ENCODE measurements around the gene SMIM22. TPM values are rescaled to one million over a fixed set of nuclear protein-coding genes. Genes with fewer than 3 reads are reported as not detected.

Gene SMIM22
- total and polyA plus RNA-seq, 4 donors: 0.49 to 1.2 (median 0.72) TPM; not detected in 1

GRCh38 chr16:4749700-4750257, 45.4 kb upstream of the SMIM22 start:
- TF ChIP-seq, protein P1, sequence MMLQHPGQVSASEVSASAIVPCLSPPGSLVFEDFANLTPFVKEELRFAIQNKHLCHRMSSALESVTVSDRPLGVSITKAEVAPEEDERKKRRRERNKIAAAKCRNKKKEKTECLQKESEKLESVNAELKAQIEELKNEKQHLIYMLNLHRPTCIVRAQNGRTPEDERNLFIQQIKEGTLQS (IDR thresholded peaks at IDR 0.05): no peak
- TF ChIP-seq RAD21 (IDR thresholded peaks at IDR 0.05) (no peak), HNF4A (conservative IDR thresholded peaks at IDR 0.05) (no peak), EGR1 (IDR thresholded peaks at IDR 0.05; ENCODE audit: low read depth in 2 of 2) (no peak), FOXA1 (IDR thresholded peaks at IDR 0.05) (no peak), SP1 (IDR thresholded peaks at IDR 0.05) (no peak)
- 94% methylated on average over 10 of the region's 10 CpGs for WGBS
- Histone ChIP-seq H3K27ac (ENCODE audit: low read depth in 1 of 2, low read length in 2 of 2) (no peak overlapping the region), H3K36me3 (ENCODE audit: control insufficient read depth in 4 of 4, insufficient read depth in 3 of 4, low read depth in 1 of 4, low read length in 3 of 4) (peaks cover 12 to 40% (median 18%) of the 10 kb centered on the region in 4 donors), H3K4me3 (ENCODE audit: low read depth in 1 of 3, low read length in 3 of 3) (no peak overlapping the region), H3K9ac (ENCODE audit: low read depth in 1 of 2, low read length in 2 of 2) (no peak overlapping the region), H3K4me1 (ENCODE audit: control insufficient read depth in 4 of 4, insufficient read depth in 4 of 4, low read length in 3 of 4) (no peaks in the 10 kb centered on the region), H3K9me3 (ENCODE audit: control insufficient read depth in 4 of 4, low read length in 3 of 4) (no peaks in the 10 kb centered on the region), H3K27me3 (ENCODE audit: control insufficient read depth in 4 of 4, insufficient read depth in 4 of 4, low read length in 3 of 4) (no peaks in the 10 kb centered on the region)
- no peak for DNase-seq (ENCODE audit: low spot score)

GRCh38 chr16:4750896-4751295, 44.3 kb upstream of the SMIM22 start:
- Histone ChIP-seq H3K4me3 (ENCODE audit: low read depth in 1 of 3, low read length in 3 of 3) (no peak overlapping the region), H3K27me3 (ENCODE audit: control insufficient read depth in 4 of 4, insufficient read depth in 4 of 4, low read length in 3 of 4) (no peaks in the 10 kb centered on the region), H3K36me3 (ENCODE audit: control insufficient read depth in 4 of 4, insufficient read depth in 3 of 4, low read depth in 1 of 4, low read length in 3 of 4) (peaks cover 16 to 46% (median 21%) of the 10 kb centered on the region in 4 donors), H3K9me3 (ENCODE audit: control insufficient read depth in 4 of 4, low read length in 3 of 4) (peaks cover 0 to 3% (median 0%) of the 10 kb centered on the region in 4 donors), H3K27ac (ENCODE audit: low read depth in 1 of 2, low read length in 2 of 2) (no peak overlapping the region), H3K9ac (ENCODE audit: low read depth in 1 of 2, low read length in 2 of 2) (no peak overlapping the region), H3K4me1 (ENCODE audit: control insufficient read depth in 4 of 4, insufficient read depth in 4 of 4, low read length in 3 of 4) (no peaks in the 10 kb centered on the region)
- DNase-seq (ENCODE audit: low spot score): no peak
- 88% methylated on average over 8 of the region's 8 CpGs for WGBS
- TF ChIP-seq REST (IDR thresholded peaks at IDR 0.05): no peak
- no peak for TF ChIP-seq NR2F2 (IDR thresholded peaks at IDR 0.05)
- no peak for TF ChIP-seq FOXA2 (IDR thresholded peaks at IDR 0.05)
- TF ChIP-seq JUND (IDR thresholded peaks at IDR 0.05): no peak
- no peak for TF ChIP-seq YY1 (IDR thresholded peaks at IDR 0.05)

GRCh38 chr16:4752351-4753100, 42.6 kb upstream of the SMIM22 start:
- peaks cover 16 to 54% (median 23%) of the 10 kb centered on the region in 4 donors for H3K36me3 ChIP-seq (ENCODE audit: control insufficient read depth in 4 of 4, insufficient read depth in 3 of 4, low read depth in 1 of 4, low read length in 3 of 4)
- DNase-seq (ENCODE audit: low spot score): no peak
- no peak overlapping the region for H3K4me3 ChIP-seq (ENCODE audit: low read depth in 1 of 3, low read length in 3 of 3)
- no peak for TF ChIP-seq MAX (IDR thresholded peaks at IDR 0.05)
- TF ChIP-seq, protein P1 (IDR thresholded peaks at IDR 0.05): no peak
- TF ChIP-seq NR2F2 (IDR thresholded peaks at IDR 0.05): no peak
- H3K27ac ChIP-seq (ENCODE audit: low read depth in 1 of 2, low read length in 2 of 2): no peak overlapping the region
- H3K27me3 ChIP-seq (ENCODE audit: control insufficient read depth in 4 of 4, insufficient read depth in 4 of 4, low read length in 3 of 4): no peaks in the 10 kb centered on the region
- WGBS: 97% methylated on average over 44 of the region's 44 CpGs
- H3K9me3 ChIP-seq (ENCODE audit: control insufficient read depth in 4 of 4, low read length in 3 of 4): peaks cover 0 to 3% (median 0%) of the 10 kb centered on the region in 4 donors
- no peak overlapping the region for H3K9ac ChIP-seq (ENCODE audit: low read depth in 1 of 2, low read length in 2 of 2)
- no peaks in the 10 kb centered on the region for H3K4me1 ChIP-seq (ENCODE audit: control insufficient read depth in 4 of 4, insufficient read depth in 4 of 4, low read length in 3 of 4)

Data from liver (tissue), 9 donors.